K562 (cell line): Measurements from ENCODE around the gene GLG1. TPM values are rescaled to one million over a fixed set of nuclear protein-coding genes. Genes with fewer than 3 reads are reported as not detected.

Source experiments
- ARID4B ChIP-seq: sonication (generic); formaldehyde crosslinking; IDR thresholded peaks from 2 replicates; pipeline ENCODE4 v1.8.0; 2022; ENCODE audit warnings: mild to moderate bottlenecking, missing genetic modification reagents
- FOXP4 ChIP-seq: sonication (generic); formaldehyde crosslinking; IDR thresholded peaks from 2 replicates; pipeline ENCODE4 v1.8.0; 2022; ENCODE audit warnings: mild to moderate bottlenecking, missing genetic modification reagents, borderline replicate concordance
- ZC3H11A ChIP-seq: IDR thresholded peaks from 2 replicates; pipeline ENCODE4 v1.6.1; 2012; ENCODE audit warnings: low read depth, low read length, improper control_type of control experiment
- ZNF165 ChIP-seq: fragments of 250-450 bp; sonication (Bioruptor Pico); IDR thresholded peaks from 2 replicates; pipeline ENCODE4 v1.4.0; 2020; ENCODE audit warnings: borderline replicate concordance
- ZNF449 ChIP-seq: fragments of 250-450 bp; sonication (Bioruptor Pico); IDR thresholded peaks from 2 replicates; pipeline ENCODE4 v1.8.0; 2022; ENCODE audit warnings: moderate library complexity, mild to moderate bottlenecking, inconsistent platforms
- polyA plus RNA-seq, 8 experiments: library from polyadenylated mRNA; depleted of rRNA in 4 of 8; stranded (reverse) in 5 of 8; unstranded in 3 of 8; fragments of >200 nt; fragmentation: Nextera tagmentation in 2 of 8; fragmentation: Illumina TruSeq in 1 of 8; extraction: Ambion mirVana in 2 of 8; extraction: Trizol in 1 of 8; gene quantifications; 2 replicates each; pipeline versions ENCODE4 v1.2.1 to v1.2.3, GENCODE V29; 2011 to 2014; ENCODE audit warnings: inconsistent platforms in 1 of 8, missing spikeins in 1 of 8
- total RNA-seq, 7 experiments: library from RNA; depleted of rRNA in 6 of 7; stranded (reverse); fragments of >200 nt in 6 of 7; fragmentation: Illumina TruSeq in 2 of 7; extraction: Trizol in 2 of 7; gene quantifications; 2 replicates each; pipeline versions ENCODE4 v1.2.1 to v1.2.3, GENCODE V29; 2011 to 2021; ENCODE audit warnings: low replicate concordance in 1 of 7

GLG1 gene
- total and polyA plus RNA-seq, 9 of the 15 experiments (the other 6 are each of a cell fraction or from before 2014, with no cell fraction given), result 6.2 to 36.0 (median 23.6) TPM

- TF ChIP-seq ARID4B (CRISPR knock-in tag) (no peak), ZC3H11A (no peak), FOXP4 (no peak), ZNF165 (no peak), ZNF449 (CRISPR knock-in tag) (no peak)
- TF ChIP-seq, all 486 proteins: peak for 0
Observed at GRCh38 chr16:74637742-74638453, 31.0 kb upstream of the GLG1 start (continued).
